Activated CD8-positive, alpha-beta T cell treated with anti-CD3 and anti-CD28 coated beads for 36 hours (primary cell): ENCODE results near the gene ETS1. TPM values are rescaled to one million over a fixed set of nuclear protein-coding genes. Genes with fewer than 3 reads are reported as not detected.

Source experiments
- ATAC-seq: fragments of 200-7000 bp; cut with Tn5 transposase; one replicate; pipeline ENCODE4 v1.10.0; 2021; ENCODE audit warnings: mild to moderate bottlenecking, moderate library complexity
- CTCF ChIA-PET: fragments of 350-600 bp; sonication (Branson Sonifier 250); formaldehyde crosslinking; loops from one replicate; lab custom pipeline; 2021; ENCODE audit warnings: antibody characterized with exemption; lab: Charles Lee
- POLR2A ChIA-PET: fragments of 350-600 bp; sonication (Branson Sonifier 250); formaldehyde crosslinking; loops from one replicate; lab custom pipeline; 2021; ENCODE audit warnings: antibody characterized with exemption; lab: Charles Lee
- DNase-seq: peaks from one replicate; pipeline ENCODE4 v3.0.0-alpha.2; 2020
- H3K27ac Mint-ChIP-seq: one replicate; pipeline ENCODE4 v1.8.0; 2021; ENCODE audit warnings: mild to moderate bottlenecking, mixed read lengths
- H3K27me3 Mint-ChIP-seq: one replicate; pipeline ENCODE4 v1.8.0; 2021; ENCODE audit warnings: mixed read lengths
- H3K36me3 Mint-ChIP-seq: one replicate; pipeline ENCODE4 v1.8.0; 2021; ENCODE audit warnings: low read depth, mixed read lengths
- H3K4me1 Mint-ChIP-seq: one replicate; pipeline ENCODE4 v1.8.0; 2021; ENCODE audit warnings: low read depth, mixed read lengths
- H3K4me3 Mint-ChIP-seq: one replicate; pipeline ENCODE4 v1.8.0; 2021; ENCODE audit warnings: mild to moderate bottlenecking, moderate library complexity, mixed read lengths
- H3K9me3 Mint-ChIP-seq: one replicate; pipeline ENCODE4 v1.8.0; 2021; ENCODE audit warnings: mixed read lengths
- intact Hi-C: fragments of 100-400 bp; cut with micrococcal nuclease; formaldehyde crosslinking; loops from one replicate; pipeline ENCODE4 v1.10.0; 2022
- total RNA-seq, 2 experiments: library from RNA; stranded (reverse); gene quantifications; one replicate each; pipeline ENCODE4 v1.2.3, GENCODE V29; 2021
- TF ChIP-seq, protein P1 (sequence below): fragments of 200-600 bp; IDR thresholded peaks from one replicate; pipeline ENCODE4 v1.8.0; 2022; ENCODE audit warnings: antibody characterized with exemption, mild to moderate bottlenecking

Gene ETS1
- total RNA-seq, 2 experiments from 2014 or later = 527 to 532 TPM

DNA sequence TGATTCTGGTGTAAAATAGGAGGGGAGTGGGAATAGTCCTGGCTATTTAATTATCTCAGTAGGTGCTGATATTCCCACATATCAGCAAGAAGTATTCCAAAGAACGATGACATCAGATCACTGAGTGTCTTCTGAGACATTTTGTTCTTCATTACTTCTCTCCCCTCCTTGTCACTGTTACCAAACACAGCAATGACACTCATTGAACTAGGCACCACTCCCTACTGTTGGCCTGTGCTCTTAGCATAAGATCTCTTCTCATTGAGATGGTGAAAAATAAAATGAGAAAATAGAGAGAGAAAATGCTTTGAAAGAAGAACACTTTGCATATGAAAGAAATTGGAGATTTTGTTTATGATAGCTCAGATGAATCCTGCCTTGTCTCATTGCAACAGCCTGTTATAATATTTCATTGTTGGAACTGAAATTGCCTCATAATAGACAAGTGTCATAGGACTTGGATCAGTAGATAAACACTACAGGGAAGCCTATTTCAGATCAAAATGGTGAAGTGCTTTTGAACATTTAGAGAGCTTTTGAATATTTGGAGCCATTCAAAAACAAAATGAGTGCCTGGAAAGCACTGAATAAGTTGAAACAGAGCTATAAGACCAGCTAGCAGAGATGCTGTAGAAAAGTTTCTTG is 11.3 kb upstream of the ETS1 start:
- Mint-ChIP-seq H3K9me3 (no peaks in the 10 kb centered on the region), H3K4me1 (peaks cover 48% of the 10 kb centered on the region), H3K27ac (no peak overlapping the region), H3K36me3 (no peaks in the 10 kb centered on the region), H3K4me3 (no peak overlapping the region), H3K27me3 (no peaks in the 10 kb centered on the region)
- intact Hi-C loops = no loop called here
- DNase-seq (no peak), ATAC-seq (no peak)
- TF ChIP-seq, protein P1, sequence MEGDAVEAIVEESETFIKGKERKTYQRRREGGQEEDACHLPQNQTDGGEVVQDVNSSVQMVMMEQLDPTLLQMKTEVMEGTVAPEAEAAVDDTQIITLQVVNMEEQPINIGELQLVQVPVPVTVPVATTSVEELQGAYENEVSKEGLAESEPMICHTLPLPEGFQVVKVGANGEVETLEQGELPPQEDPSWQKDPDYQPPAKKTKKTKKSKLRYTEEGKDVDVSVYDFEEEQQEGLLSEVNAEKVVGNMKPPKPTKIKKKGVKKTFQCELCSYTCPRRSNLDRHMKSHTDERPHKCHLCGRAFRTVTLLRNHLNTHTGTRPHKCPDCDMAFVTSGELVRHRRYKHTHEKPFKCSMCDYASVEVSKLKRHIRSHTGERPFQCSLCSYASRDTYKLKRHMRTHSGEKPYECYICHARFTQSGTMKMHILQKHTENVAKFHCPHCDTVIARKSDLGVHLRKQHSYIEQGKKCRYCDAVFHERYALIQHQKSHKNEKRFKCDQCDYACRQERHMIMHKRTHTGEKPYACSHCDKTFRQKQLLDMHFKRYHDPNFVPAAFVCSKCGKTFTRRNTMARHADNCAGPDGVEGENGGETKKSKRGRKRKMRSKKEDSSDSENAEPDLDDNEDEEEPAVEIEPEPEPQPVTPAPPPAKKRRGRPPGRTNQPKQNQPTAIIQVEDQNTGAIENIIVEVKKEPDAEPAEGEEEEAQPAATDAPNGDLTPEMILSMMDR = no peak
- POLR2A ChIA-PET = interaction anchor here (0.8 to 1.5 kb wide), 4 partner anchors 8 to 76 kb away, joined by 3 to 4 read pairs (median 4); no protein-coding TSS in a partner anchor
- CTCF ChIA-PET = interaction anchor here (0.9 to 2.7 kb wide), 10 partner anchors 10 to 232 kb away, joined by 3 to 11 read pairs (median 6); no protein-coding TSS in a partner anchor

DNA sequence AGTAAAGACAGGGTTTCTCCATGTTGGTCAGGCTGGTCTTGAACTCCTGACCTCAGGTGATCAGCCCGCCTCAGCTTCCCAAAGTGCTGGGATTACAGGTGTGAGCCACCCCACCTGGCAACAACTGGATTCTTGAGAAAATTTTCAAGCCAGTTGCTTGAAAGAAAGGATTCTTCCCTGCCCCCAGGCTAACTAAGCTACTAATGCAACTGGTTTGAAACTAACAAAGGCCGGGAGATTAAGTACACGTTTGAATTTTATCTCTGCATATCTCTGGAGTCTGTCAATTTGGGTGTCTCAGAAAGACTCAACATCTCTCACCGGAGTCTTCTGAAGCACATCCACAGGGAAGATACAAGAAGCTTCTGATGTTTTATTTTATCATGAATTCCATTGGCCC is 10.7 kb upstream of the ETS1 start:
- Mint-ChIP-seq H3K36me3 (no peaks in the 10 kb centered on the region), H3K27ac (no peak overlapping the region), H3K4me1 (peaks cover 47% of the 10 kb centered on the region), H3K4me3 (no peak overlapping the region), H3K9me3 (no peaks in the 10 kb centered on the region), H3K27me3 (no peaks in the 10 kb centered on the region)
- ATAC-seq (no peak), DNase-seq (no peak)
- ChIA-PET POLR2A (interaction anchor here (0.8 to 1.5 kb wide), 2 partner anchors 9 to 24 kb away, joined by 3 read pairs; no protein-coding TSS in a partner anchor), CTCF (interaction anchor here (0.9 to 2.7 kb wide), 6 partner anchors 10 to 80 kb away, joined by 3 to 11 read pairs (median 6); no protein-coding TSS in a partner anchor)
- intact Hi-C loops = no loop called here
- TF ChIP-seq, protein P1 = no peak

DNA sequence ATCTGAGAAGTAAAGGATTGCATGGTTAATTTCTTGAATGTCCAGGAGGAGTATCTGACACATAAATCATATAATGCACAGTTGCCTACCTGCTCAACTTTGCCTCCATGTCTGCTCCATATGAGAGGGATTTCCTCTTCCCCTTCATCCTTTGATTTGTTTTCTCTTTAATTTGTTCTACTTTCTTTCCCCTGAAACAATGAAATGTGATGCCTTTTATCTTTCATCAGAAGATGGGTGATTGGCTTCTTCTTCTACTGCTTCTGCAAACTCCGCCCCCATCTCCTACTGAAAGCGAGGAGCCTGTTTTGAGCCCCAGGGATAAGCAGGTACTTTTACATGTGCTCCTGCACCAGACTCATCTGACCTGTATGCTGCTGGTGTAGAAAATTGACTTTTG is 9.9 kb upstream of the ETS1 start:
- no peak for DNase-seq
- intact Hi-C loops = no loop called here
- H3K27ac Mint-ChIP-seq = no peak overlapping the region
- no peaks in the 10 kb centered on the region for H3K9me3 Mint-ChIP-seq
- POLR2A ChIA-PET = no interaction called here
- ATAC-seq = no peak
- TF ChIP-seq, protein P1 = no peak
- no peak overlapping the region for H3K4me3 Mint-ChIP-seq
- H3K36me3 Mint-ChIP-seq = no peaks in the 10 kb centered on the region
- H3K4me1 Mint-ChIP-seq = peaks cover 42% of the 10 kb centered on the region
- CTCF ChIA-PET = interaction anchor here (2.0 kb wide), 1 partner anchor 11 kb away, joined by 9 read pairs; no protein-coding TSS in a partner anchor
- no peaks in the 10 kb centered on the region for H3K27me3 Mint-ChIP-seq

DNA sequence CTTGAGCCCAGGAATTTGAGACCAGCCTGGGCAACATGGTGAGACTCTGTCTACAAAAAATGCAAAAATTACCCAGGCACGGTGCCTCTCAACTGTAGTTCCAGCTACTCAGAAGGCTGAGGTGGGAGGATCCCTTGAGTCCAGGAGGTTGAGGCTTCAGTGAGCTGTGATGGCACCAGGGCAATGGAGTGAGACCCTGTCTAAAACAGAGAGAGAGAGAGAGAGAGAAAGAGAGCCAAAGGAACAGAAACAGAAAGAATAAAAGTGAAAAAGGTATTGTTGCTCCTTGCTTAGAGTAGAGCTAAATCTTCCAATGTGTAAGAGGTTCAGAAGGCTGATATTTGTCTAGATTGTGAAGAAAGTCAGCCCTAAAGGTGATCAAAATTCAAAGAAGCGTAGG is 8.9 kb upstream of the ETS1 start:
- intact Hi-C loops = no loop called here
- Mint-ChIP-seq H3K36me3 (no peaks in the 10 kb centered on the region), H3K4me1 (peaks cover 39% of the 10 kb centered on the region), H3K27ac (no peak overlapping the region), H3K4me3 (no peak overlapping the region), H3K27me3 (no peaks in the 10 kb centered on the region), H3K9me3 (no peaks in the 10 kb centered on the region)
- ChIA-PET CTCF (interaction anchor here (2.0 kb wide), 1 partner anchor 12 kb away, joined by 9 read pairs; no protein-coding TSS in a partner anchor), POLR2A (interaction anchor here (0.6 to 0.7 kb wide), 2 partner anchors 13 to 277 kb away, joined by 3 read pairs; no protein-coding TSS in a partner anchor)
- no peak for DNase-seq
- TF ChIP-seq, protein P1 = no peak
- ATAC-seq = no peak

DNA sequence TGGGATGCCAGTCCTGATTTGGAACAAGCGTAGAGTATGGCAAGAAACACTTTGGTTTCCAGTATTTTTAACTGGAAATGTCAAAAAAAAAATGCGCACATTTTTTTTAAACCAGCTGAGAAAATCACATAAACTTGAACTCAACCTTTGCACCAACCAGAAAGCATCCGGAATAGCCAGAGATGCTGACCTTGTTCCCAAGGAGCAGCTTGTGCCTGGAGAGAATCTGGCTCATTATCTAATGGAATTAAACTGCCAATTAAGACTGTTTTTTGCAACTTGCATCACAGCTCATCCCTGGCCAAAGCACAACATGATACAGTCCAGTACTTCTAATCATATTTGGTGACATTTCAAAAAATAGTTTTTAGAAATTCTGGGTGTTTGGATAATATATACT is 8.4 kb upstream of the ETS1 start:
- intact Hi-C loops = no loop called here
- no peak for ATAC-seq
- Mint-ChIP-seq H3K4me3 (no peak overlapping the region), H3K27ac (no peak overlapping the region), H3K9me3 (no peaks in the 10 kb centered on the region), H3K4me1 (peaks cover 39% of the 10 kb centered on the region), H3K27me3 (no peaks in the 10 kb centered on the region), H3K36me3 (no peaks in the 10 kb centered on the region)
- TF ChIP-seq, protein P1 = no peak
- no peak for DNase-seq
- POLR2A ChIA-PET = interaction anchor here (0.6 kb wide), 1 partner anchor 277 kb away, joined by 3 read pairs; no protein-coding TSS in a partner anchor
- CTCF ChIA-PET = interaction anchor here (1.1 to 2.0 kb wide), 2 partner anchors 13 to 19 kb away, joined by 3 to 9 read pairs; no protein-coding TSS in a partner anchor
